COLO668 (cell line): ENCODE results near the gene KIF5B.
"Not testable (repeated sequence)": the region's sequence is repeated elsewhere in the genome, so short reads cannot be mapped to it uniquely, and the experiment has no call there.

ENCODE experiments used
- DNase-seq: peaks from one replicate; lab custom pipeline; 2025; ENCODE audit not compliant: unreplicated experiment; lab: John Stamatoyannopoulos, UW

The KIF5B gene

GRCh38 chr10:32056136-32057035 is at the start of gene KIF5B:
Gene KIF5B, minus strand, starts transcription at chr10:32056425. Its CDS starts 452 bp downstream, at chr10:32055973.
- peak; percentile 88 for DNase-seq

- DNase-seq = peak; percentile 11
Measured at GRCh38 chr10:32105782-32106382, 49.7 kb upstream of the KIF5B start.

GRCh38 chr10:32104622-32105509 is 48.6 kb upstream of the KIF5B start:
- DNase-seq = no peak

- no peak for DNase-seq
Measured at GRCh38 chr10:32104181-32104580, 48.0 kb upstream of the KIF5B start.

GRCh38 chr10:32103721-32104120 is 47.5 kb upstream of the KIF5B start:
- no peak for DNase-seq

GRCh38 chr10:32098566-32099259 is 42.5 kb upstream of the KIF5B start:
- not testable (repeated sequence) for DNase-seq

- DNase-seq = peak; percentile 1
Measured at GRCh38 chr10:32095116-32095733, 39.0 kb upstream of the KIF5B start.

- DNase-seq = no peak
Measured at GRCh38 chr10:32093650-32094049, 37.4 kb upstream of the KIF5B start.

GRCh38 chr10:32091046-32091445 is 34.8 kb upstream of the KIF5B start:
- no peak for DNase-seq

- no peak for DNase-seq
Measured at GRCh38 chr10:32084185-32084851, 28.1 kb upstream of the KIF5B start.

GRCh38 chr10:32077896-32078485 is 21.8 kb upstream of the KIF5B start:
- DNase-seq = no peak

GRCh38 chr10:32073659-32074058 is 17.4 kb upstream of the KIF5B start:
- no peak for DNase-seq

GRCh38 chr10:32073128-32073527 is 16.9 kb upstream of the KIF5B start:
- no peak for DNase-seq

- no peak for DNase-seq
Measured at GRCh38 chr10:32072025-32072800, 16.0 kb upstream of the KIF5B start.

- no peak for DNase-seq
Measured at GRCh38 chr10:32070645-32071044, 14.4 kb upstream of the KIF5B start.

- no peak for DNase-seq
Measured at GRCh38 chr10:32068569-32068968, 12.3 kb upstream of the KIF5B start.

- not testable (repeated sequence) for DNase-seq
Measured at GRCh38 chr10:32067931-32068330, 11.7 kb upstream of the KIF5B start.

GRCh38 chr10:32065856-32066255 is 9.6 kb upstream of the KIF5B start:
- DNase-seq = no peak

- no peak for DNase-seq
Measured at GRCh38 chr10:32061440-32061839, 5.2 kb upstream of the KIF5B start.
